RCC 7860 (cell line): ENCODE measurements around the gene PCBP2.

Experiments used
- DNase-seq: peaks from one replicate; pipeline ENCODE4 v3.0.0-alpha.2; 2015; ENCODE audit warnings: low spot score
- FAIRE-seq: peaks from 2 replicates; lab custom pipeline; 2012; peaks lifted over from hg19 to GRCh38; lab: Jason Lieb, UNC

The PCBP2 gene

DNA sequence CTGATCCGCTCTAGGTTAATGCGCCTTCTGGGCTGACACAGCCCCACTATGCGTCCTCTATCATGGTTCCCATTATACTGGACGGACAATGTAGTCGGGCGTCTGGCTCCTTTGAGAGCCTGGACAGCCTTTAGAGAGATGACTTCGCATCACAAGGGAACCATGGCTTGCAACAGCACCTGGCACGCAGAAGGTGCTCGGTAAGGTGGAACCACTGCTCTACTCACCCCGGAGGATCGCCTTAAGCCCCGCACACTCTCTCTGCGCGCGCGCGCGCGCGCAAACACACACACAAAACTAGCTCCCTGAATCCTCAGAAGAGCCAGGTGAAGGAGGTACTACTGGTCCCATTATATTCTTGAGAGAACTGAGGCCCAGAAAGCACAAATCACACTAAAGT, 40.3 kb downstream of the PCBP2 start:
- DNase-seq: no peak
- FAIRE-seq: no peak

DNA sequence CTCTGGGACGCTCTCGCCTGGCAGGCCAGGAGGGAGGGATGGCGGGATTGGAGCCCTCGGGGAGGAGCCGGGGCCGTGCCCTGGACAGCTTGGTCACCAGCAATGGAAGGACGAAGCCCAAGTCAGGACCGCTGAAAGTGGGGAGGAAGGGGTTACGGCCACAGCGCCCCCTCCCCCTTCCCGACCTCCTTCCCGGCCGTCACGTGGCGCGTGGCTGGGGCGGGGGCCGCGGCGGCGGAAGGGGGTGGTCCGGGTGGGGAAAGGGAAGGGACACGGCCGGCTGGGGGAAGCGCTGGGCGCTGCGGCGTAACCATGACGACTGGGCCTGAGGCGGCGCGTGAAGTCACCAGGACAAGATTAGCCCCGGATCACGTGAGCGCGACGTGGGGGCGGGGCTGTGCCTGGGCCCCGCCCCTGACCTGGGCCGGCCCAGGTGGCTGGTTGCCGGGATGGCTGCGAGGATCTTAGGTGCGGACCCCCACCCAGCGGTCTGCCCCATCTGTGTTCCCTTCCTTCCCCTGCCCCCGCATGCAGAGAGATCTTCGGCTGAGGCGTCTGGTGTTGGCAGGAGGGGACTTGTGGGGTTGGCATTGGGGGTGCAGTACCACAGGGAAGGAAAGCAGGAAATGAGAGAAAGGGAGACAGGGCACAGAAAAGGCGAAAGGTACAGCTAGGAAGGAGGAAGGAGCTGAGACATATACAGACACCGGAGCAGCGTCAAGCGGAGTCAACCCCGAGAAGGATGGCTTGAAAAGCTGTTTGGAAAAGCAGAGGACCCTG, 41.1 kb downstream of the PCBP2 start:
- FAIRE-seq: no peak
- DNase-seq: peak; percentile 60

DNA sequence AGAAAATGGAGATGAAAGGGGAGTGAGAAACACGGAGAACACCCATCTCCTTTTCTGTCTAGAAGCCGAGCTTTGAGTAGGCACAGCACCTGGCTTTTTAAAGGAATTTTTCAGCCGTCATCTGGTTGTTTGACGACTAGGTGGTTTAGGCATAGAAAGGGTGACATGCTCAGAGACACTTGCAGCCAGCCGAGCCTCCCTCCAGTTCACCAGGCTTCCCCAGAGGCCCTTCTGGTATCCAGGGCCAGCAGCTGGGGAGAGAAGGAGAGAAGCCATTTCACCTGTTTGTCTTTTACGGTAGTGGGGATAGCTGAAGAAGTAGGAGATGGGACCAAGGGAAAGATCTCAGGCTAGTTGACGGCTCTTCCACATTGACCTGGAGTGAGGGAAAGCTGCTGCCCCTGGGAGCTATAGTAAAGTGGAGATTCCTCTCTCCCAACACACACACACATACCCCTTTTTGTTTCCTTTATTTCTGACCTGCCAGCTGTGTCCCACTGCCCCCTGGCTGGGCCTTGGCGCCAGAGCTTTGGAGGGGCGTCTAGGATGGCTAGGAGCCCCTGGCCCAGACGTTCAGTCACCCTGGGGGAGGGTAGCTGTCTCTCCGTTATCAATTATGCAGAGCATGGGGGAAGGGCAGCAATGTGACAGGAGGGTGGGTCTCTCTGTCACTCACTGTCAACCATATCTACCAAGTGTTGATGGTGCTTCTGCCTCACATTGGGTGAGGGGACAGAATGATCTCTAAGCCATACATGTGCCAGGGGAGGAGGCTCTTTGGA, 41.9 kb downstream of the PCBP2 start:
- no peak for DNase-seq
- no peak for FAIRE-seq

DNA sequence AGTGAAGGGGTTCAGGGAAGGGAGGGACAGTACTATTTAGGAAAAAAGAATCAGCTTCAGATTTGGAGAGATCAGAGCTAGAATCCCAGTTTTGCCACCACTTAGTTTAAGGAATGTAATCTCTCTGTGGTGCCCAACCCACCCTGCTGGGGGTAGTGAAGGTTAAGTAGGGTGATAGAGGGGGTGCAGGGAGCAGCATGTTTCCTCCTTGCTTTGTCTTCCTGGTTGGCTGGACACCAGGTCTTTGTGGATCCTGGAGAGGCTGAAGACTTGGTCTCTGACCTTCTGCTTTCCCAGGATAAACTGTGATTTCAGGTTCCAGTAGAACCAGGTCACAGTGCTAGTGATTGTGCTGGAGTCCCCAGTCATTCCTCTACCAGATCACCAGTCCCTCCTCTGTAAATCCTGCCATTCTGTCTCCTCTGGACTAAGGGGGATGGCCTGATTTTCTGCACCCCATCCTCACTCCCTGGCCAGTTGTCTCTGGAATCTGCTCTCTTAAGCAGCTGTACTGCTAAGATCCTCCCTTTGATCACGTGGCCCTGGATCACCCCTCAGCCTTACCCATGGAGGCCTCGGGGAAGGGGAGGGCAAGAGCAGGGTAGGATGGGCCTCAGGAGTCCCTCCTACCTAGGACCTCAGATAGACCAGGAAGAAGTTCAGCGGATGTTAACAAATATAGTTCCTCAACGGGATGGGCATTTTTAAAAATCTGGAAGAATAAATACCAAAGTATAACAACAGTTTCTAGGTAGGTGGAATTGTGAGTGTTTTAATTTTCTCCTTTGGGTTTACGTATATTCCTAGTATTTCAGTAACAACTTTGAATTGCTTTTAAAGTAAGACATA, 44.2 kb downstream of the PCBP2 start:
- FAIRE-seq (no peak), DNase-seq (no peak)

DNA sequence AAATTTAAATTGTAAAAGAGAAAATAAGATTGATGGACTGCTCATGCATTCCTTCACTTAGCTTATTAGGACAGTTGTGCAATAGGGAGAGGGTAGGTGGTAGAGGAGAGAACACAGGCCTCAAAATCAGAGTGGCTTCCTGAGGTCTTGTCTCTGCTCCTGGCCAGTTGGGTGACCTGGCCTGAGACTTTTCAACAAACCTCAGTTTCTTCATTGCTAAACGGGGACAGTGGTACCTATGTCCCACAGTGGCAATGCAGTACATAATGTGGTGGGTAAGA, 44.8 kb downstream of the PCBP2 start:
- FAIRE-seq (no peak), DNase-seq (no peak)

DNA sequence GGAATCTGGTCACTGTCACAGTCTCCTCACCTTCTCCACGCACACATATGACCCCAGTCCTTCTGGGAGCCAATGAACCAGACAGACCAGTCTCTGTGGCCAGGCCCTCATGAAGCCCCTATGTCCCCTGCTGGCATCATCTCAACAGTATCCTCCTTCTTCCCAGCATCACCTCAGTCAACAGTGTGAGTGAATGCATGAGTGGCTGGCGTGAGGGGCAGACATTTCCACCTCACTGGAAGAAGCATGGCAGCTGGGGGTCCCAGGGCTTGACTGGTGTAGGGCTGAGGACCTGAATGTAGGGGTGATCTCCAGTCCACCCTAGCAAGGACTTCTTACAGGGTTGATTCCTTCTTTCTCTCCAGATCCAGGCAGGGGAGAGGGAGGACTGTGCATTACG, 45.6 kb downstream of the PCBP2 start:
- no peak for FAIRE-seq

DNA sequence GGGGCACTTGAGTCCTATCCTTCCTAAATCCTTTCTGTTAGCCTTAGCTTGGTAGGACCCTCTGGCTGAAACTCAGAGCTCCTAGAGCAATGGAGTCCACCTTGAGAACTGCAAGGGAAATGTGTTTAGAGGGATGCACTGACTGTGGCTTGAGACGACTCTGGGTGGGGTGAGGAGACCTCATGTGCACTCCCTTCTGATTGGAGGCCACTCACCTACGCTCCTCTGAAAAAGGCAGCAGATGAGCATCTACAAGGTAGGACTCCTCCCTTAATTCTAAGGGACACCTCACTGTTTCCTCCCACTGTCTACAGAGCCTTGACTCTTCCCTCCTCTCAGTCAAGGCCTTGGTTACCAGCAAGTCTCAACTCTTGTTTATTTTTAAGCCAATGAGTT, 46.3 kb downstream of the PCBP2 start:
- no peak for DNase-seq
- no peak for FAIRE-seq

More for the DNA sequence above, 45.6 kb downstream of the PCBP2 start:
- DNase-seq: no peak

DNA sequence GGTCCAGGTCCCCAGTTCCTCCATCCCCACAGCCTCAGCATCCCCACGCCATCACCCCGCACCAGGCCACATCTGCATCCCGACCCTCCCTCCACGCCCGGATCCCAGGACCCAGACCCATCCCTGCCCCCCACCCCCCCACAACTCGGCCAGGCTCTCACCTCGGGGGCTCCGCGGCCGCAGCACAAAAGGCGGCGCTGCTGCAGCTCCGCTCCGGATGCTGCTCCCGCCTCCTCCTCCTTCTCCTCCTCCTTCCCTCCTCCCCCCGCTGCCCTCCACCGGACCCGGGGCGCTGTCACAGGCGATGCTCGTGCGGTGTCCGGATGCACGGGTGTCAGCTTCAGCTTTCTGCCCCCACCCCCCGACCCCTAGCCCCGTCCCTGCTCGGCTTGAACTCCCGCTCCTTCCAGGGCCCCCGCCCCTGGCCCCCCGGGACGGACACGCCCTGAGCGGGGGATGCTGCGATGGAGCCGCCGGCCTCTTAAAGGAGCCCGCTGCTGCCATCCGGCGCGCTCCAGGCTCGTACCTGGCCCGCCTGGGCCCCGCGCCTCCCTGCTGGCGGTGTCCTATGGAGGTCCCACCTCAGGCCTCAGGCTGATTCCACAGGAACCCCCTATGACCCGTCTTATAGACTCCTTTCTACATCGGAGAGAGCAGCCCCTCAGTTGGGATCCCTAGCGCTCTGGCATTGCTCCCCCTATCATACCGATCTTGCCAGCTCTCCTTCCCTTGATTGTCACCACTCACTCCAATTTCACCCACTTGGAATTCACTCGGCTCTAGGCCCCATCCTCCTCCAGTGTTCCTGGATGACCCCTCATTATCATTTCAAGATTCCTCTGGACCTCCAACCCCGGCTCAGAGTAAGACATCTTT, 47.6 kb downstream of the PCBP2 start, which contains the start of gene MAP3K12:
MAP3K12 (minus strand) TSS at position 193 of the 876 bp plus-strand sequence. CDS start 12,067 bp downstream, outside the sequence.
- DNase-seq: no peak
- no peak for FAIRE-seq

DNA sequence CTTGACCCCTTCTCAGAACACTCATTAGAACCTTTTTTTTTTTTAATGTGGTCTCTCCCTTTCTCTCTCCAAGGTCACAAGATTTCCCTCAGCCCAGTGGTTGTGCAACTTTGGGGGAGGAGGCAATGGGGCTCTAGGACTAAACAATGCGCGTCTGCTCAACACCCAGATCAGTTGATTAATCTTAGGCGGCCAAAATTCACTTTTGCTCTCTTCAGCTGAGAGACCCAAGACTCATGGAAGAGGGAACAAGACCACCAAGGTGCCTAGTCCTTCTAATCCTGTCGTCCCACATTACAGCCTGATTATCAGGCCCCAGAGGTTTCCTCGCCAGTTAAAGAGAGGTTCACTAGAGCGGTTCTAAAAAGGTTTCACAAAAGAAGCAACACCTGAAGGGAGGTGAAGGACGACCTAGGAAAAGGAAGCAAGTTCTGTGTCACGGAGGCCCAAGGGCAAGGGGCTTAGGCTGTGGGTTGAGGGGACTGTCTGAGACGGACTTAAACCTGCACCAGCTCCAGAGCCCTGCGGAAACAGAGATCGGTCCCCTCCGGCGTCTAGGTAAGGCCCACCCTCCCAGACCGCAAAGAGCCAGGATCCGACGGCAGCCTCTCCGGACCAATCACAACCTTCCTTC, 48.4 kb downstream of the PCBP2 start:
- no peak for DNase-seq
- FAIRE-seq: no peak

DNA sequence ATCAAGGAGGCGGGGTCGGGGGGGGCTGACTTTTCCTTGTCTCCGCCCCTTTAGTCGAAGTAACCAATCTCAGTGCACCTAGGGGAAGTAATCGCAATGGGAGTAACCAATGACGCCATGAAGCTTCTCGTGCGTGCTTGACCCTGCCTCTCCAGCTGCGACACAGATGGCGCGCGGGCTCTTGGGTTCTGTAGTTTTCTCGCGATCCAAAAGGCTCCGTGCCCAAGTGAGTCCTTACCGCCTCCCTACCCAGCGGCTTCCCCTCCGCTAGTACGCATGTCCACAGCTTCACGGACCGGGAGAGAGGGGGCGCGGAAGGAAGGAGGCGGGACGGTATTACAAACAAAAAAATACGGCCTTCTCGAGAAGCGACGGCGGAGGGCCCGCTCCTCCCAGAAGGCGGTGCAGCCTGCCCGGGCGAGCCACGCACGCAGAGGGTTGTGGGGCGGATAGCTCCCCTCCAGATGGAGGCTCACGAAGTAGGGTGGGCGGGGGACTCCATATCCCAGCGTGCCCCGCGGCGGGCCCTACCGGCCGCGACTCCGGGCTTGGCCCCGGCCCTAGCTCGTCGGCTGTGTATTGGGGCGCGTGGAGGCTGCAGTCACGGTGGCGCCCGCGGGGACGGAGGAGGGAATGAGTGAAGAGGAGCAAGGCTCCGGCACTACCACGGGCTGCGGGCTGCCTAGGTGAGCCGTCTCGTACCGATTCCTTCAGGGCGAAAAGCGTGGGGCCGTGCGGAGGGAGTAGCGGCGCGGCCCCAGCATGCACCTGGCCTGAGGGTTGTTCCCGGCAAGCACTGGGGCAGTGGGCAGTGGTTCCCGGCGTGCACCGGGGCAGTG, 49.1 kb downstream of the PCBP2 start, which contains the start of gene TARBP2:
TARBP2 (plus strand) TSS at position 508 of the 839 bp plus-strand sequence; CDS start at position 634, 126 bp downstream.
- peak; percentile 93 for FAIRE-seq

DNA sequence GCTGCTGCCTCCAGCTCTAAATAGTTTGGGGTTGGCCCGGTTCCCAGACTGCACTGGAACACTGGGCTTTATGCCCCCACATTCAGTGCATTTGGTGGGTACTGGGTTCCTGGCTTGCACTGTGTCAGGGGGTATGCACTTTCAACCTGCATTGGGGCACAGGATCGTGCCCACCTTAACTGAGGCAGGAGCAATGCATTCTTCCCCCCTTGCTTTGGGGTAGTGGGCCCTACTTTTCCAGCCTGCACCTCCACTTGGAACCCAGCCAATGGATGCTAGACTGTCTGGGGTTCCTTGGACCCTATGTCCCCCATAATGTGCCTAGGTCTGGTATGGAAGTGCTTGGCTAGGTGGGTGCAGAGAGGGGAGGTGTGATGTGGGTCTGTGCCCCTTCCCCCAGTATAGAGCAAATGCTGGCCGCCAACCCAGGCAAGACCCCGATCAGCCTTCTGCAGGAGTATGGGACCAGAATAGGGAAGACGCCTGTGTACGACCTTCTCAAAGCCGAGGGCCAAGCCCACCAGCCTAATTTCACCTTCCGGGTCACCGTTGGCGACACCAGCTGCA, 49.8 kb downstream of the PCBP2 start:
- FAIRE-seq (no peak), DNase-seq (no peak)

More for the DNA sequence above, 49.1 kb downstream of the PCBP2 start, which contains the start of gene TARBP2:
- peak; percentile 98 for DNase-seq

DNA sequence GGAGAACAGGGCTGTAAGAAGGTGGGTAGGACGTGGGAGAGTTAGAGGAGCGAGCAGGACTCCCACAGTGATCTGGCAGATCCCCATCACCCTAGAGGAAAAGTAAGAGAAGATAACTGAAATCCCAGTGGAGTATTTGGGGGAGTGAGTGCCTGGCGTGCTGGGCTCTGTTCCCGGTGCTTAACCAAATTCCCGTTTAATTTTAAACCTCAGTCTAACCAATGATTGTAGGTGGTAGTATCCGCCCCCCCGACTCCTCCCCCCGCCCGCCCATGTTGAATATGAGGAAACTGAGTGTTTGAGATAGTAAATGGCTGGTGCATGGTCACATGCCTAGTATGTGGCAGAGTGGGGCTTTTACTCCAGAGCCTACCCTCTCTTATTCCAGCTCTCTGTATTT, 50.4 kb downstream of the PCBP2 start:
- no peak for FAIRE-seq

DNA sequence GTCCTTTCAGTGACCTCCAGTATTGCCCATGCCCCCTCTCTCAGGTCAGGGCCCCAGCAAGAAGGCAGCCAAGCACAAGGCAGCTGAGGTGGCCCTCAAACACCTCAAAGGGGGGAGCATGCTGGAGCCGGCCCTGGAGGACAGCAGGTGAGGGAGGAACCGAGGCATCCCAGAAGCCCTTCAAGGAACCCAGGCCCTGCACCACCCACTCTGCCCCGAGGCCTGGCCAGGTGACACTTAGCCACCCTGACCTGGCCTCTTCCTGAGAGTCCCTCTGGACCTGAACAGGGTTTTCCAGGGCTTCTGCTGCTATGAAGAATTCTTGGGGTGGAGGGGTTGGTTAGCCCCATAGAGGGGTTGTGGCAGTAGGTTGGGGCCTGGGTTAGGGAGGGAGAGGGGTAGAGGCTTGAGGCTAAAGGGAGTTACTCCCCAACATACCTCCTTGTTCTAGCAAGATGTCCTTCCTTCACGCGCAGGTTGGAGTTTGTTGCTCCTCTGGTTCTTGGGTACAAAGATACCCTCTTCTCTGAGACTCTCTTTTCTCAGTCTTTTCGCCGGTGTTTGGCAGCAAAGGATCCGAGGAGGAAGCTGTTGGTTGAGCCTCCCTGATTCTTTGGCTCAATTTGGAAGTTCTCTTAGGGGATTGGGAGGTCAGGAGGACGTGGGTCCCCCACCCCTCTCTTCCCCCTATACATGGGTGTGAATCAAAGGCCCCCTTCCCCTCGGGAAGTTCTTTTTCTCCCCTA, 51.3 kb downstream of the PCBP2 start:
- no peak for FAIRE-seq
- DNase-seq: no peak

More for the DNA sequence above, 50.4 kb downstream of the PCBP2 start:
- no peak for DNase-seq

DNA sequence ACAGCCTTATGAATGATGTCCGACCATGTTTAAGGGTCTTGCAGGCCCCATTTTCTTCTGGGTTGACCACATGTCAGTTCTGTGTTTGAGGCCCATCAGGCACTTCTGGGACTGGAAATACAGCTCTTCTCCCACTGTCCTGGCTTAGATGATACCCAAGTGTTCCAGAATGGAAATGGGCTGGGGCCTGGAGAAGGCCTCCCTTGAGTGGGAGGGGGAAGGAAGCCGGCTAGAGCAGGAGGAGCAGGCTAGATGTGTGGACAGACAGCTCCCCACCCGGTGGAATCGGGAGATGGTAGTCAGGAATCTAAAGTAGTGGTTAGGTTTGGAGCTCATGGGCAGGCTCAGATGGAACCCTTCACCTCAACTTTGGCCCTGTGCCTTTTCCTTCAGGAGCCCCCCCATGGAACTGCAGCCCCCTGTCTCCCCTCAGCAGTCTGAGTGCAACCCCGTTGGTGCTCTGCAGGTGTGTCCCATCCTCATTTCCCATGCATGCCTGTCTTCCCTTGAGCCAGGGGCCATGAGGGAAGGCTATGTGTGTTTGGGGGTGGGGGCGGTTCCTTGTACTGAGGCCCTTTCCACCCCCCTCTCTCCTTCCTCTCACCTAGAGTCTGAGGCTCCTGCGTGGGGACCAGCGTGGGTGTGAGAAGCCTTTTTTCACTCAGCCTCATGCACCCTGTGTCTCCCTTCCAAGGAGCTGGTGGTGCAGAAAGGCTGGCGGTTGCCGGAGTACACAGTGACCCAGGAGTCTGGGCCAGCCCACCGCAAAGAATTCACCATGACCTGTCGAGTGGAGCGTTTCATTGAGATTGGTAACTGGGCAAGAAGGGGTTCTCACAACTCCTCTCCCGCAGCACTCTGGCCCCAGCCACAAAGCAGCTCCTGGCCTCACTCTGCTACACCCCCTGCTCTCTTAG, 52.4 kb downstream of the PCBP2 start:
- FAIRE-seq: no peak
- no peak for DNase-seq

DNA sequence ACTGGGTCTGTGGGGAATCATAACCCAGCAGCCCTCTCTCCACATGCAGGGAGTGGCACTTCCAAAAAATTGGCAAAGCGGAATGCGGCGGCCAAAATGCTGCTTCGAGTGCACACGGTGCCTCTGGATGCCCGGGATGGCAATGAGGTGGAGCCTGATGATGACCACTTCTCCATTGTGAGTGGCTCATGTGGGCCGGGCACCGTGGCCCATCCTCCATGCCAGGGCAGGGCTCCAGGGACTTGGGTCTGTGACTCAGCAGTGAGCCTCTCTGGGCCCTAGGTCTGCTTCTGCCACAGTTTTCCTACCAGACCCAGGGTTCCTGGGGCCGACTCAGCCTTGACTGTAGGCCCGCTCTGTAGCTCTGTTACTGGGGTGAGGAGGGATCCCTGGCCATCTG, 53.2 kb downstream of the PCBP2 start:
- peak; percentile 23 for DNase-seq
- no peak for FAIRE-seq

DNA sequence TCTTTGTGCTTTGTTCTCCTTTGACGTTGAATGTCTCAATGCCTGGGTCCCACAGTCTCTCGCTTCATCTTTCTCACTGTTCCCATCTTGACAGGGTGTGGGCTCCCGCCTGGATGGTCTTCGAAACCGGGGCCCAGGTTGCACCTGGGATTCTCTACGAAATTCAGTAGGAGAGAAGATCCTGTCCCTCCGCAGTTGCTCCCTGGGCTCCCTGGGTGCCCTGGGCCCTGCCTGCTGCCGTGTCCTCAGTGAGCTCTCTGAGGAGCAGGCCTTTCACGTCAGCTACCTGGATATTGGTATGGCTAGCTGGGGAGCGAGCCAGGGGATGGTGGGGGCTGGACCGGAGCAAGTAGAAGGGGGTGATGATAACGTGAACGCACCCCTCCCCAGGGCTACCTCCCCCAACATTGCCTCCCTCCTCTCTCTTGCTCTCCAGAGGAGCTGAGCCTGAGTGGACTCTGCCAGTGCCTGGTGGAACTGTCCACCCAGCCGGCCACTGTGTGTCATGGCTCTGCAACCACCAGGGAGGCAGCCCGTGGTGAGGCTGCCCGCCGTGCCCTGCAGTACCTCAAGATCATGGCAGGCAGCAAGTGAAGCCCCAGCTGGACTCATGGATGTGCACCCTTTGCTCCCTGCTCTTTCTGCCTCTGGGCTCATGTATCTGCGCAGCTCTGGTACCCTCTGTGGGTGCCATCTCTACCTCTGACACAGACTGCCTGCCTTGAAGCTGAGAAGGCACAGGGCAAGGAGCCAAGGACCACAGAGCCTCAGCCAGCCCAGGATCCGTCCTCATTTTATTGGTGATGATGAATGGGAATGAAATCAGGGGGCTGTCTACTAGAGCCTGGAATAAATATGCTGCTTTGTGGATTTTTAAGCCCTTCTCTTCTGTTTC, 53.9 kb downstream of the PCBP2 start:
- DNase-seq (no peak), FAIRE-seq (no peak)
